ENCODE results near the gene C1orf105. TPM values are rescaled to one million over a fixed set of nuclear protein-coding genes. Genes with fewer than 3 reads are reported as not detected.

C1orf105 gene
- total RNA-seq, 1 experiment from 2014 or later: not detected

GRCh38 chr1:172405912-172406311, 14.6 kb upstream of the C1orf105 start:
- H3K4me3 Mint-ChIP-seq: no peak overlapping the region
- CTCF ChIA-PET: no interaction called here

GRCh38 chr1:172406968-172407367, 13.5 kb upstream of the C1orf105 start:
- ChIA-PET POLR2A (no interaction called here), CTCF (no interaction called here)
- H3K27ac Mint-ChIP-seq: no peak overlapping the region
- no peaks in the 10 kb centered on the region for H3K4me1 Mint-ChIP-seq
- ATAC-seq (no peak), DNase-seq (ENCODE audit: low spot score) (no peak)
- H3K9me3 Mint-ChIP-seq: no peaks in the 10 kb centered on the region
- no peak overlapping the region for H3K4me3 Mint-ChIP-seq
- H3K27me3 Mint-ChIP-seq (ENCODE audit: low read depth): no peaks in the 10 kb centered on the region
- H3K36me3 Mint-ChIP-seq: no peaks in the 10 kb centered on the region
- TF ChIP-seq ZNF671 (CRISPR knock-in tag; IDR thresholded peaks at IDR 0.05) (no peak), TEAD1 (CRISPR knock-in tag; IDR thresholded peaks at IDR 0.05) (no peak), ZSCAN18 (CRISPR knock-in tag; IDR thresholded peaks at IDR 0.05) (no peak), NR2C2 (CRISPR knock-in tag; IDR thresholded peaks at IDR 0.05) (no peak), SP1 (CRISPR knock-in tag; conservative IDR thresholded peaks at IDR 0.05) (no peak), RORB (CRISPR knock-in tag; IDR thresholded peaks at IDR 0.05) (no peak), FOXP4 (CRISPR knock-in tag; IDR thresholded peaks at IDR 0.05) (no peak), ATF2 (CRISPR knock-in tag; IDR thresholded peaks at IDR 0.05; ENCODE audit: borderline replicate concordance, low read depth) (no peak), NFATC4 (CRISPR knock-in tag; IDR thresholded peaks at IDR 0.05) (no peak), MAX (CRISPR knock-in tag; IDR thresholded peaks at IDR 0.05) (no peak), AFF4 (CRISPR knock-in tag; IDR thresholded peaks at IDR 0.05; ENCODE audit: borderline replicate concordance) (no peak)
- TF ChIP-seq, protein P1, sequence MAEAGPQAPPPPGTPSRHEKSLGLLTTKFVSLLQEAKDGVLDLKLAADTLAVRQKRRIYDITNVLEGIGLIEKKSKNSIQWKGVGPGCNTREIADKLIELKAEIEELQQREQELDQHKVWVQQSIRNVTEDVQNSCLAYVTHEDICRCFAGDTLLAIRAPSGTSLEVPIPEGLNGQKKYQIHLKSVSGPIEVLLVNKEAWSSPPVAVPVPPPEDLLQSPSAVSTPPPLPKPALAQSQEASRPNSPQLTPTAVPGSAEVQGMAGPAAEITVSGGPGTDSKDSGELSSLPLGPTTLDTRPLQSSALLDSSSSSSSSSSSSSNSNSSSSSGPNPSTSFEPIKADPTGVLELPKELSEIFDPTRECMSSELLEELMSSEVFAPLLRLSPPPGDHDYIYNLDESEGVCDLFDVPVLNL (CRISPR knock-in tag; IDR thresholded peaks at IDR 0.05; ENCODE audit: borderline replicate concordance, low read depth): no peak
- TF ChIP-seq, protein P2, sequence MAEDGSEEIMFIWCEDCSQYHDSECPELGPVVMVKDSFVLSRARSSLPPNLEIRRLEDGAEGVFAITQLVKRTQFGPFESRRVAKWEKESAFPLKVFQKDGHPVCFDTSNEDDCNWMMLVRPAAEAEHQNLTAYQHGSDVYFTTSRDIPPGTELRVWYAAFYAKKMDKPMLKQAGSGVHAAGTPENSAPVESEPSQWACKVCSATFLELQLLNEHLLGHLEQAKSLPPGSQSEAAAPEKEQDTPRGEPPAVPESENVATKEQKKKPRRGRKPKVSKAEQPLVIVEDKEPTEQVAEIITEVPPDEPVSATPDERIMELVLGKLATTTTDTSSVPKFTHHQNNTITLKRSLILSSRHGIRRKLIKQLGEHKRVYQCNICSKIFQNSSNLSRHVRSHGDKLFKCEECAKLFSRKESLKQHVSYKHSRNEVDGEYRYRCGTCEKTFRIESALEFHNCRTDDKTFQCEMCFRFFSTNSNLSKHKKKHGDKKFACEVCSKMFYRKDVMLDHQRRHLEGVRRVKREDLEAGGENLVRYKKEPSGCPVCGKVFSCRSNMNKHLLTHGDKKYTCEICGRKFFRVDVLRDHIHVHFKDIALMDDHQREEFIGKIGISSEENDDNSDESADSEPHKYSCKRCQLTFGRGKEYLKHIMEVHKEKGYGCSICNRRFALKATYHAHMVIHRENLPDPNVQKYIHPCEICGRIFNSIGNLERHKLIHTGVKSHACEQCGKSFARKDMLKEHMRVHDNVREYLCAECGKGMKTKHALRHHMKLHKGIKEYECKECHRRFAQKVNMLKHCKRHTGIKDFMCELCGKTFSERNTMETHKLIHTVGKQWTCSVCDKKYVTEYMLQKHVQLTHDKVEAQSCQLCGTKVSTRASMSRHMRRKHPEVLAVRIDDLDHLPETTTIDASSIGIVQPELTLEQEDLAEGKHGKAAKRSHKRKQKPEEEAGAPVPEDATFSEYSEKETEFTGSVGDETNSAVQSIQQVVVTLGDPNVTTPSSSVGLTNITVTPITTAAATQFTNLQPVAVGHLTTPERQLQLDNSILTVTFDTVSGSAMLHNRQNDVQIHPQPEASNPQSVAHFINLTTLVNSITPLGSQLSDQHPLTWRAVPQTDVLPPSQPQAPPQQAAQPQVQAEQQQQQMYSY (CRISPR knock-in tag; IDR thresholded peaks at IDR 0.05): no peak
- TF ChIP-seq, protein P3, sequence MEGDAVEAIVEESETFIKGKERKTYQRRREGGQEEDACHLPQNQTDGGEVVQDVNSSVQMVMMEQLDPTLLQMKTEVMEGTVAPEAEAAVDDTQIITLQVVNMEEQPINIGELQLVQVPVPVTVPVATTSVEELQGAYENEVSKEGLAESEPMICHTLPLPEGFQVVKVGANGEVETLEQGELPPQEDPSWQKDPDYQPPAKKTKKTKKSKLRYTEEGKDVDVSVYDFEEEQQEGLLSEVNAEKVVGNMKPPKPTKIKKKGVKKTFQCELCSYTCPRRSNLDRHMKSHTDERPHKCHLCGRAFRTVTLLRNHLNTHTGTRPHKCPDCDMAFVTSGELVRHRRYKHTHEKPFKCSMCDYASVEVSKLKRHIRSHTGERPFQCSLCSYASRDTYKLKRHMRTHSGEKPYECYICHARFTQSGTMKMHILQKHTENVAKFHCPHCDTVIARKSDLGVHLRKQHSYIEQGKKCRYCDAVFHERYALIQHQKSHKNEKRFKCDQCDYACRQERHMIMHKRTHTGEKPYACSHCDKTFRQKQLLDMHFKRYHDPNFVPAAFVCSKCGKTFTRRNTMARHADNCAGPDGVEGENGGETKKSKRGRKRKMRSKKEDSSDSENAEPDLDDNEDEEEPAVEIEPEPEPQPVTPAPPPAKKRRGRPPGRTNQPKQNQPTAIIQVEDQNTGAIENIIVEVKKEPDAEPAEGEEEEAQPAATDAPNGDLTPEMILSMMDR (IDR thresholded peaks at IDR 0.05): no peak

More at GRCh38 chr1:172405912-172406311, 14.6 kb upstream of the C1orf105 start:
- H3K36me3 Mint-ChIP-seq: no peaks in the 10 kb centered on the region
- H3K27ac Mint-ChIP-seq: no peak overlapping the region
- no peaks in the 10 kb centered on the region for H3K9me3 Mint-ChIP-seq
- H3K4me1 Mint-ChIP-seq: peaks cover 2% of the 10 kb centered on the region; the same call in 1 of the 2 replicates
- POLR2A ChIA-PET: no interaction called here
- ATAC-seq (no peak), DNase-seq (ENCODE audit: low spot score) (no peak)
- H3K27me3 Mint-ChIP-seq (ENCODE audit: low read depth): no peaks in the 10 kb centered on the region
- TF ChIP-seq, protein P4, sequence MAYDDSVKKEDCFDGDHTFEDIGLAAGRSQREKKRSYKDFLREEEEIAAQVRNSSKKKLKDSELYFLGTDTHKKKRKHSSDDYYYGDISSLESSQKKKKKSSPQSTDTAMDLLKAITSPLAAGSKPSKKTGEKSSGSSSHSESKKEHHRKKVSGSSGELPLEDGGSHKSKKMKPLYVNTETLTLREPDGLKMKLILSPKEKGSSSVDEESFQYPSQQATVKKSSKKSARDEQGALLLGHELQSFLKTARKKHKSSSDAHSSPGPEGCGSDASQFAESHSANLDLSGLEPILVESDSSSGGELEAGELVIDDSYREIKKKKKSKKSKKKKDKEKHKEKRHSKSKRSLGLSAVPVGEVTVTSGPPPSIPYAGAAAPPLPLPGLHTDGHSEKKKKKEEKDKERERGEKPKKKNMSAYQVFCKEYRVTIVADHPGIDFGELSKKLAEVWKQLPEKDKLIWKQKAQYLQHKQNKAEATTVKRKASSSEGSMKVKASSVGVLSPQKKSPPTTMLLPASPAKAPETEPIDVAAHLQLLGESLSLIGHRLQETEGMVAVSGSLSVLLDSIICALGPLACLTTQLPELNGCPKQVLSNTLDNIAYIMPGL (CRISPR knock-in tag; IDR thresholded peaks at IDR 0.05): no peak
- TF ChIP-seq FOXK1 (CRISPR knock-in tag; IDR thresholded peaks at IDR 0.05): no peak
- TF ChIP-seq CREB1 (CRISPR knock-in tag; IDR thresholded peaks at IDR 0.05): no peak
- TF ChIP-seq CBFB (CRISPR knock-in tag; IDR thresholded peaks at IDR 0.05; ENCODE audit: low read depth): no peak
- TF ChIP-seq NFYB (CRISPR knock-in tag; conservative IDR thresholded peaks at IDR 0.05; ENCODE audit: low read depth): no peak
